Thoracic aorta (tissue), 2 donors: ENCODE data around the gene COA6. TPM values are rescaled to one million over a fixed set of nuclear protein-coding genes. Genes with fewer than 3 reads are reported as not detected.

Experiments used
- ATAC-seq: fragments of 150-250 bp; one replicate; pipeline ENCODE4 v1.8.0; 2017; ENCODE audit warnings: low read depth; ENCODE audit not compliant: insufficient number of reproducible peaks, low FRiP score
- DNase-seq: peaks from one replicate; pipeline ENCODE4 v3.0.0-alpha.2; 2020; ENCODE audit warnings: low spot score
- H3K27ac ChIP-seq, 2 donors: fragments of 200-600 bp; sonication (generic); 1 replicate in 1 of 2; 2 replicates in 1 of 2; pipeline ENCODE4 v1.5.1; 2016; ENCODE audit warnings: mild to moderate bottlenecking in 2 of 2, moderate library complexity in 2 of 2
- H3K27me3 ChIP-seq: fragments of 200-600 bp; sonication (generic); replicated peaks from 2 replicates; pipeline ENCODE4 v1.6.0; 2016; ENCODE audit warnings: mild to moderate bottlenecking; ENCODE audit not compliant: insufficient read depth
- H3K36me3 ChIP-seq: fragments of 200-600 bp; sonication (generic); one replicate; pipeline ENCODE4 v1.5.1; 2016
- H3K4me1 ChIP-seq, 2 donors: fragments of 200-600 bp; sonication (generic); 1 replicate in 1 of 2; 2 replicates in 1 of 2; pipeline versions ENCODE4 v1.5.1 to v1.6.0; 2016; ENCODE audit warnings: low read depth in 2 of 2, mild to moderate bottlenecking in 1 of 2; ENCODE audit not compliant: control insufficient read depth in 1 of 2
- H3K4me3 ChIP-seq: fragments of 200-600 bp; sonication (generic); 2 replicates; pipeline ENCODE4 v1.5.1; 2016; ENCODE audit warnings: mild to moderate bottlenecking
- H3K9me3 ChIP-seq: fragments of 200-600 bp; sonication (generic); 2 replicates; pipeline ENCODE4 v1.5.1; 2016
- CTCF ChIP-seq: fragments of 200-600 bp; sonication (generic); IDR thresholded peaks from one replicate; pipeline ENCODE4 v1.5.1; 2019; ENCODE audit warnings: antibody characterized with exemption
- total RNA-seq, 2 donors: library from RNA; depleted of rRNA; stranded (reverse); fragments of >200 nt; gene quantifications; one replicate each; pipeline versions ENCODE4 v1.1.0 to v1.2.3, GENCODE V29; 2016

COA6 gene
- total RNA-seq, 2 donors from 2014 or later: 3.4 TPM; not detected in 1

DNA sequence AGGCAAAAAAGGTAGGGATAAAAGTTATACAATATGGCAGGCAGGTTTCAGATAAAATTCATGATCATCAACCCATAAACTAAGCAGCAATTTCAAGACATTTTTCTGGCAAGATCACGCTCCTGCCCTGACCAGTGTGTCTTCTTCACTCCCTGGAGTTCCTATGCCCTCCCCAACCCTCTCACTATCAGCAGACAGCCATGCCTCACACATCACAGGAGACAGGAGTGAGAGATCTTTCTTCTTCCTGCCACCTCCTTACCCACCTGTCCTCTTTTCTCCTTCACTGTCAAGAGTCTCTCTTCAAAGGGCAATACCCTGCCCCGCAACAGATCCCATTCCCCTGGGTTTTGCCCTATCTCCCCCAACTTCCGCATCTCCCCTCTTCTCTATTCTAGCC lies 28.4 kb downstream of the COA6 start:
- Histone ChIP-seq H3K4me1 (peaks cover 0 to 3% of the 10 kb centered on the region in 2 donors), H3K36me3 (peaks cover 2% of the 10 kb centered on the region), H3K27ac (no peak overlapping the region), H3K9me3 (no peaks in the 10 kb centered on the region), H3K4me3 (no peak overlapping the region), H3K27me3 (no peaks in the 10 kb centered on the region)
- DNase-seq (no peak), ATAC-seq (no peak)
- TF ChIP-seq CTCF: no peak

GRCh38 chr1:234402939-234403338 lies 29.7 kb downstream of the COA6 start:
- no peak for TF ChIP-seq CTCF
- Histone ChIP-seq H3K4me3 (no peak overlapping the region), H3K27me3 (no peaks in the 10 kb centered on the region), H3K27ac (no peak overlapping the region), H3K9me3 (no peaks in the 10 kb centered on the region), H3K36me3 (peaks cover 2% of the 10 kb centered on the region), H3K4me1 (peaks cover 0 to 3% of the 10 kb centered on the region in 2 donors)
- DNase-seq (no peak), ATAC-seq (no peak)

GRCh38 chr1:234405676-234406075 lies 32.4 kb downstream of the COA6 start:
- Histone ChIP-seq H3K36me3 (peaks cover 2% of the 10 kb centered on the region), H3K9me3 (no peaks in the 10 kb centered on the region), H3K27me3 (no peaks in the 10 kb centered on the region), H3K4me3 (no peak overlapping the region), H3K27ac (no peak overlapping the region), H3K4me1 (no peaks in the 10 kb centered on the region)
- no peak for DNase-seq
- no peak for ATAC-seq
- no peak for TF ChIP-seq CTCF

- Histone ChIP-seq H3K27ac (no peak overlapping the region), H3K36me3 (peaks cover 2% of the 10 kb centered on the region), H3K27me3 (no peaks in the 10 kb centered on the region), H3K9me3 (no peaks in the 10 kb centered on the region), H3K4me3 (no peak overlapping the region), H3K4me1 (no peaks in the 10 kb centered on the region)
- DNase-seq (no peak), ATAC-seq (no peak)
- no peak for TF ChIP-seq CTCF
These were observed 33.6 kb downstream of the COA6 start for GRCh38 chr1:234406871-234407270.

- no peak for TF ChIP-seq CTCF
- H3K9me3 ChIP-seq: no peaks in the 10 kb centered on the region
- H3K27me3 ChIP-seq: no peaks in the 10 kb centered on the region
- H3K4me1 ChIP-seq: no peaks in the 10 kb centered on the region
- H3K4me3 ChIP-seq: no peak overlapping the region
- H3K36me3 ChIP-seq: peaks cover 2% of the 10 kb centered on the region
- H3K27ac ChIP-seq: no peak overlapping the region
- no peak for DNase-seq
- ATAC-seq: no peak
These were observed 35.5 kb downstream of the COA6 start for GRCh38 chr1:234408757-234409156.
